HG03565 (cell line): ENCODE data around the gene TMEM47.

ENCODE experiments used
- ATAC-seq: cut with Tn5 transposase; IDR thresholded peaks from one replicate; pipeline ENCODE4 v1.9.1; 2021; ENCODE audit warnings: mild to moderate bottlenecking, moderate library complexity; ENCODE audit not compliant: unreplicated experiment

The TMEM47 gene

GRCh38 chrX:34656842-34657725 is at the start of gene TMEM47:
Gene TMEM47, minus strand, starts transcription at chrX:34657285. Its CDS starts 256 bp downstream, at chrX:34657029.
- no peak for ATAC-seq

- no peak for ATAC-seq
These were observed 30.0 kb upstream of the TMEM47 start for GRCh38 chrX:34687095-34687494.

- no peak for ATAC-seq
These were observed 2.5 kb upstream of the TMEM47 start for GRCh38 chrX:34659575-34659974.

- ATAC-seq: no peak
These were observed 1.2 kb upstream of the TMEM47 start for GRCh38 chrX:34658326-34658725.

GRCh38 chrX:34657726-34658070 is 613 bp upstream of the TMEM47 start:
- no peak for ATAC-seq

GRCh38 chrX:34656467-34656841 is 631 bp downstream of the TMEM47 start:
- ATAC-seq: no peak

- ATAC-seq: no peak
These were observed 1.3 kb downstream of the TMEM47 start for GRCh38 chrX:34655501-34656455.

- no peak for ATAC-seq
These were observed 2.2 kb downstream of the TMEM47 start for GRCh38 chrX:34654696-34655490.

GRCh38 chrX:34653811-34654210 is 3.3 kb downstream of the TMEM47 start:
- ATAC-seq: no peak

GRCh38 chrX:34642849-34643248 is 14.2 kb downstream of the TMEM47 start:
- ATAC-seq: no peak

GRCh38 chrX:34638116-34638515 is 19.0 kb downstream of the TMEM47 start:
- ATAC-seq: no peak

GRCh38 chrX:34634349-34634748 is 22.7 kb downstream of the TMEM47 start:
- ATAC-seq: no peak

GRCh38 chrX:34632384-34632783 is 24.7 kb downstream of the TMEM47 start:
- ATAC-seq: no peak

- ATAC-seq: no peak
These were observed 25.4 kb downstream of the TMEM47 start for GRCh38 chrX:34631479-34632220.

GRCh38 chrX:34629572-34629971 is 27.5 kb downstream of the TMEM47 start:
- ATAC-seq: no peak

- ATAC-seq: no peak
These were observed 32.7 kb downstream of the TMEM47 start for GRCh38 chrX:34624416-34624815.

GRCh38 chrX:34619920-34620319 is 37.2 kb downstream of the TMEM47 start:
- ATAC-seq: no peak

GRCh38 chrX:34612036-34612435 is 45.0 kb downstream of the TMEM47 start:
- ATAC-seq: no peak

- no peak for ATAC-seq
These were observed 58.7 kb downstream of the TMEM47 start for GRCh38 chrX:34598362-34598761.

- no peak for ATAC-seq
These were observed 70.1 kb downstream of the TMEM47 start for GRCh38 chrX:34586936-34587335.
